Mesothelial cell of epicardium (in vitro differentiated cells): ENCODE measurements around the gene CEPT1. TPM values are rescaled to one million over a fixed set of nuclear protein-coding genes. Genes with fewer than 3 reads are reported as not detected.

Source experiments
- DNase-seq, 2 experiments: peaks; one replicate each; pipeline ENCODE4 v3.0.0; 2021; ENCODE audit warnings: low spot score in 2 of 2; ENCODE audit not compliant: unreplicated experiment in 2 of 2
- H3K27ac Mint-ChIP-seq: 2 replicates; pipeline ENCODE4 v1.8.0; 2021; ENCODE audit warnings: mixed read lengths
- H3K27me3 Mint-ChIP-seq: 2 replicates; pipeline ENCODE4 v1.8.0; 2021; ENCODE audit warnings: low read depth, mixed read lengths
- H3K36me3 Mint-ChIP-seq: 2 replicates; pipeline ENCODE4 v1.8.0; 2021; ENCODE audit warnings: mixed read lengths
- H3K4me1 Mint-ChIP-seq: 2 replicates; pipeline ENCODE4 v1.8.0; 2021; ENCODE audit warnings: mixed read lengths
- H3K4me3 Mint-ChIP-seq: 2 replicates; pipeline ENCODE4 v1.8.0; 2021; ENCODE audit warnings: mild to moderate bottlenecking, moderate library complexity, mixed read lengths
- H3K9me3 Mint-ChIP-seq: 2 replicates; pipeline ENCODE4 v1.8.0; 2021; ENCODE audit warnings: mixed read lengths
- CTCF ChIP-seq: fragments of 200-600 bp; sonication (generic); IDR thresholded peaks from one replicate; pipeline ENCODE4 v1.5.0; 2021; ENCODE audit warnings: antibody characterized with exemption; ENCODE audit not compliant: unreplicated experiment
- total RNA-seq: library from RNA; stranded (reverse); gene quantifications from 3 replicates; pipeline ENCODE4 v1.2.1, GENCODE V29; 2021

CEPT1 gene
- total RNA-seq, 1 donor from 2014 or later = 38.9 TPM

- Mint-ChIP-seq H3K9me3 (no peaks in the 10 kb centered on the region), H3K27ac (no peak overlapping the region), H3K4me1 (no peaks in the 10 kb centered on the region), H3K27me3 (no peaks in the 10 kb centered on the region), H3K36me3 (peaks cover 17% of the 10 kb centered on the region), H3K4me3 (no peak overlapping the region)
- no peak for TF ChIP-seq CTCF
- DNase-seq = no peak
These were observed 10.6 kb upstream of the CEPT1 start for GRCh38 chr1:111129376-111129775.

GRCh38 chr1:111131693-111132092 lies 8.3 kb upstream of the CEPT1 start:
- no peaks in the 10 kb centered on the region for H3K27me3 Mint-ChIP-seq
- H3K36me3 Mint-ChIP-seq = peaks cover 14% of the 10 kb centered on the region
- no peak overlapping the region for H3K4me3 Mint-ChIP-seq
- no peak for TF ChIP-seq CTCF
- no peak for DNase-seq
- no peaks in the 10 kb centered on the region for H3K9me3 Mint-ChIP-seq
- H3K27ac Mint-ChIP-seq = no peak overlapping the region
- no peaks in the 10 kb centered on the region for H3K4me1 Mint-ChIP-seq

GRCh38 chr1:111133866-111134265 lies 6.2 kb upstream of the CEPT1 start:
- no peak for TF ChIP-seq CTCF
- H3K4me1 Mint-ChIP-seq = peaks cover 8% of the 10 kb centered on the region
- no peak overlapping the region for H3K4me3 Mint-ChIP-seq
- DNase-seq = no peak
- H3K9me3 Mint-ChIP-seq = no peaks in the 10 kb centered on the region
- no peaks in the 10 kb centered on the region for H3K27me3 Mint-ChIP-seq
- H3K36me3 Mint-ChIP-seq = peaks cover 6% of the 10 kb centered on the region
- no peak overlapping the region for H3K27ac Mint-ChIP-seq

GRCh38 chr1:111139324-111139955 lies 583 bp upstream of the CEPT1 start:
- peak overlapping the region; percentile 98 for H3K27ac Mint-ChIP-seq
- peak in 1 of 2 experiments; percentile 65 for DNase-seq
- no peak for TF ChIP-seq CTCF
- peaks cover 1% of the 10 kb centered on the region for H3K36me3 Mint-ChIP-seq
- peaks cover 28% of the 10 kb centered on the region for H3K4me1 Mint-ChIP-seq
- H3K4me3 Mint-ChIP-seq = peak overlapping the region; percentile 100
- no peaks in the 10 kb centered on the region for H3K27me3 Mint-ChIP-seq
- H3K9me3 Mint-ChIP-seq = no peaks in the 10 kb centered on the region

GRCh38 chr1:111140680-111140967 lies 601 bp downstream of the CEPT1 start:
- Mint-ChIP-seq H3K4me3 (peak overlapping the region; percentile 100), H3K27me3 (no peaks in the 10 kb centered on the region), H3K9me3 (no peaks in the 10 kb centered on the region), H3K36me3 (no peaks in the 10 kb centered on the region), H3K4me1 (peaks cover 28% of the 10 kb centered on the region), H3K27ac (peak overlapping the region; percentile 98)
- DNase-seq = no peak
- TF ChIP-seq CTCF = no peak
